K562 (cell line): Measurements from ENCODE around the gene CD79A. TPM values are rescaled to one million over a fixed set of nuclear protein-coding genes. Genes with fewer than 3 reads are reported as not detected.

ENCODE experiments used
- CREBBP ChIP-seq: IDR thresholded peaks from one replicate; pipeline ENCODE4 v1.6.1; 2012; ENCODE audit warnings: low read depth, mild to moderate bottlenecking, control low read depth, inconsistent platforms, low read length
- ELF1 ChIP-seq: fragments of 200-800 bp; sonication (Bioruptor generic); IDR thresholded peaks from 2 replicates; pipeline ENCODE4 v1.6.1; 2016; ENCODE audit warnings: missing genetic modification characterization, missing compliant biosample characterization
- HMG20B ChIP-seq: fragments of 250-450 bp; sonication (Bioruptor Pico); IDR thresholded peaks from 2 replicates; pipeline ENCODE4 v1.5.0; 2021; ENCODE audit warnings: mild to moderate bottlenecking
- POLR3A ChIP-seq: IDR thresholded peaks from 2 replicates; pipeline ENCODE4 v1.6.1; 2011; ENCODE audit warnings: borderline replicate concordance, mild to moderate bottlenecking, moderate library complexity; ENCODE audit not compliant: insufficient read length, insufficient read depth; ENCODE audit errors: extremely low read depth
- SIN3B ChIP-seq: fragments of 450-650 bp; IDR thresholded peaks from 2 replicates; pipeline ENCODE4 v1.6.1; 2017; ENCODE audit warnings: low read depth, mild to moderate bottlenecking, moderate library complexity
- SLC30A9 ChIP-seq: fragments of 250-450 bp; sonication (Bioruptor Pico); IDR thresholded peaks from 2 replicates; pipeline ENCODE4 v1.8.0; 2022; ENCODE audit warnings: mild to moderate bottlenecking, moderate library complexity
- ZNF696 ChIP-seq: fragments of 250-450 bp; sonication (Bioruptor Pico); conservative IDR thresholded peaks from 2 replicates; pipeline ENCODE4 v1.4.0; 2020; ENCODE audit warnings: mild to moderate bottlenecking, moderate library complexity
- ZNF77 ChIP-seq: fragments of 250-450 bp; sonication (Bioruptor Pico); IDR thresholded peaks from 2 replicates; pipeline ENCODE4 v1.5.0; 2020
- polyA plus RNA-seq, 8 experiments: library from polyadenylated mRNA; depleted of rRNA in 4 of 8; stranded (reverse) in 5 of 8; unstranded in 3 of 8; fragments of >200 nt; fragmentation: Nextera tagmentation in 2 of 8; fragmentation: Illumina TruSeq in 1 of 8; extraction: Ambion mirVana in 2 of 8; extraction: Trizol in 1 of 8; gene quantifications; 2 replicates each; pipeline versions ENCODE4 v1.2.1 to v1.2.3, GENCODE V29; 2011 to 2014; ENCODE audit warnings: inconsistent platforms in 1 of 8, missing spikeins in 1 of 8
- total RNA-seq, 7 experiments: library from RNA; depleted of rRNA in 6 of 7; stranded (reverse); fragments of >200 nt in 6 of 7; fragmentation: Illumina TruSeq in 2 of 7; extraction: Trizol in 2 of 7; gene quantifications; 2 replicates each; pipeline versions ENCODE4 v1.2.1 to v1.2.3, GENCODE V29; 2011 to 2021; ENCODE audit warnings: low replicate concordance in 1 of 7
- TF ChIP-seq, protein P1 (sequence below), 2 experiments: fragments of 450-650 bp; IDR thresholded peaks; 2 replicates each; pipeline ENCODE4 v1.6.1; 2018; ENCODE audit warnings: mild to moderate bottlenecking in 2 of 2, low read depth in 1 of 2; ENCODE audit not compliant: partially characterized antibody in 2 of 2
- TF ChIP-seq, protein P2 (sequence below): fragments of 450-650 bp; formaldehyde crosslinking; IDR thresholded peaks from 2 replicates; pipeline ENCODE4 v1.4.0; 2022; ENCODE audit warnings: missing genetic modification characterization
- TF ChIP-seq, protein P3 (sequence below): fragments of 250-450 bp; sonication (Bioruptor Pico); IDR thresholded peaks from 2 replicates; pipeline ENCODE4 v1.4.0; 2020
- TF ChIP-seq, protein P4 (sequence below), 2 experiments: IDR thresholded peaks in 1 of 2; conservative IDR thresholded peaks in 1 of 2; 2 replicates each; pipeline ENCODE4 v1.6.1; 2016; ENCODE audit warnings: low read depth in 2 of 2, mild to moderate bottlenecking in 1 of 2, missing compliant biosample characterization in 1 of 2, missing genetic modification characterization in 1 of 2, moderate library complexity in 1 of 2
- TF ChIP-seq, protein P5 (sequence below), 2 experiments: fragments of 200-800 bp in 1 of 2; sonication (Bioruptor generic) in 1 of 2; sonication (generic) in 1 of 2; formaldehyde crosslinking in 1 of 2; IDR thresholded peaks in 1 of 2; conservative IDR thresholded peaks in 1 of 2; 2 replicates each; pipeline versions ENCODE4 v1.5.0 to v1.6.1; 2016 to 2020; ENCODE audit warnings: missing compliant biosample characterization in 1 of 2, missing genetic modification characterization in 1 of 2, missing genetic modification reagents in 1 of 2

CD79A gene
- total and polyA plus RNA-seq, 9 of the 15 experiments (the other 6 are each of a cell fraction or from before 2014, with no cell fraction given) = 0.04 to 0.72 (median 0.17) TPM; not detected in 3

DNA sequence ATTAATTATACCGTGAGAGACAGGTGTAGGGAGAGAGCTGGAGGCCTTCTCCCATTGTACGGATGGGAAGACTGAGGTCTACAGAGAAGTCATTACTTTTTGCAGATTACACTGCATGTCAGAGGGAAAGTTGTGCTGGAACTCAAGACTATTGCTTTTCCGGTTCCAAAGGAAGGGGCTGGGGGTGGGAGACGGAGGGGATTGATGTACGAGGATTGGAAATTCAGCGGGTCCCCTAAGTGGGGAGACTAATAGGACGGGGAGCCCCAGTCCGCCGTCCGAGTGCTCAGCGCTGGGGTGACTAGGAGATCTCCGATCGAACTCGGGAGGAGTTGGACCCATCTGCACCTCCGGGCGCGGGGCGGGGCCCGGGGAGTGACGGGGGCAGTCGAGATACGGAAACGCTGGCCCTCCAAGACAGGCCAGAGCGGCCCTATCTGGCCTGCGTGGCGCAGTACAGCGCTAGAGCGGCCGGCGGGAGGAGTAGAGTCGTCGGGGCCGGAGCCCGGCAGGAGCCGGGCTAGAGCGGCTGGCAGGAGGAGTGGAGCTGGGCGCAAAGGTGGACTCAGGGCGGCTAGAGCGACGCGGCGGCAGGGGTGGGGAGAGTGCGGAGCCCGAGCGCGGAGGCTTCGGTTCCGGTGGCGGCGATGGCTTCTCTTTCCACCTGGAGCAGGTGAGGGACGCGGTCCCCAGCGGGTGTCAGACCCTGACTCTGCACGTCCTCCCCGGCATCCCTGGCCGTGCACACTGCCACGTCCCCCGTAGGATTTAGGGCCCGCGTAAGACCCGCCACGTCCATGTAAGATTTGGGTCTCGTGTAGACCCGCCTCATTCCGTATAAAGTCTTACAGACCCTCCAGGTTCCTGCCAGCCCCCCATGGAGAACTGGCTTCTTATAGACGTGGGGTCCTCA is 7.0 kb downstream of the CD79A start (continued):
- TF ChIP-seq, protein P1, sequence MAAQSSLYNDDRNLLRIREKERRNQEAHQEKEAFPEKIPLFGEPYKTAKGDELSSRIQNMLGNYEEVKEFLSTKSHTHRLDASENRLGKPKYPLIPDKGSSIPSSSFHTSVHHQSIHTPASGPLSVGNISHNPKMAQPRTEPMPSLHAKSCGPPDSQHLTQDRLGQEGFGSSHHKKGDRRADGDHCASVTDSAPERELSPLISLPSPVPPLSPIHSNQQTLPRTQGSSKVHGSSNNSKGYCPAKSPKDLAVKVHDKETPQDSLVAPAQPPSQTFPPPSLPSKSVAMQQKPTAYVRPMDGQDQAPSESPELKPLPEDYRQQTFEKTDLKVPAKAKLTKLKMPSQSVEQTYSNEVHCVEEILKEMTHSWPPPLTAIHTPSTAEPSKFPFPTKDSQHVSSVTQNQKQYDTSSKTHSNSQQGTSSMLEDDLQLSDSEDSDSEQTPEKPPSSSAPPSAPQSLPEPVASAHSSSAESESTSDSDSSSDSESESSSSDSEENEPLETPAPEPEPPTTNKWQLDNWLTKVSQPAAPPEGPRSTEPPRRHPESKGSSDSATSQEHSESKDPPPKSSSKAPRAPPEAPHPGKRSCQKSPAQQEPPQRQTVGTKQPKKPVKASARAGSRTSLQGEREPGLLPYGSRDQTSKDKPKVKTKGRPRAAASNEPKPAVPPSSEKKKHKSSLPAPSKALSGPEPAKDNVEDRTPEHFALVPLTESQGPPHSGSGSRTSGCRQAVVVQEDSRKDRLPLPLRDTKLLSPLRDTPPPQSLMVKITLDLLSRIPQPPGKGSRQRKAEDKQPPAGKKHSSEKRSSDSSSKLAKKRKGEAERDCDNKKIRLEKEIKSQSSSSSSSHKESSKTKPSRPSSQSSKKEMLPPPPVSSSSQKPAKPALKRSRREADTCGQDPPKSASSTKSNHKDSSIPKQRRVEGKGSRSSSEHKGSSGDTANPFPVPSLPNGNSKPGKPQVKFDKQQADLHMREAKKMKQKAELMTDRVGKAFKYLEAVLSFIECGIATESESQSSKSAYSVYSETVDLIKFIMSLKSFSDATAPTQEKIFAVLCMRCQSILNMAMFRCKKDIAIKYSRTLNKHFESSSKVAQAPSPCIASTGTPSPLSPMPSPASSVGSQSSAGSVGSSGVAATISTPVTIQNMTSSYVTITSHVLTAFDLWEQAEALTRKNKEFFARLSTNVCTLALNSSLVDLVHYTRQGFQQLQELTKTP (IDR thresholded peaks at IDR 0.05; ENCODE audit: low read depth in 1 of 2, partially characterized antibody in 2 of 2) = peak in 1 of 2 experiments; percentile 56
- TF ChIP-seq HMG20B (no peak), ZNF77 (CRISPR knock-in tag) (no peak), ZNF696 (no peak), SIN3B (peak; percentile 57), ELF1 (peak; percentile 98), POLR3A (no peak), CREBBP (no peak), SLC30A9 (no peak)
- TF ChIP-seq, protein P2, sequence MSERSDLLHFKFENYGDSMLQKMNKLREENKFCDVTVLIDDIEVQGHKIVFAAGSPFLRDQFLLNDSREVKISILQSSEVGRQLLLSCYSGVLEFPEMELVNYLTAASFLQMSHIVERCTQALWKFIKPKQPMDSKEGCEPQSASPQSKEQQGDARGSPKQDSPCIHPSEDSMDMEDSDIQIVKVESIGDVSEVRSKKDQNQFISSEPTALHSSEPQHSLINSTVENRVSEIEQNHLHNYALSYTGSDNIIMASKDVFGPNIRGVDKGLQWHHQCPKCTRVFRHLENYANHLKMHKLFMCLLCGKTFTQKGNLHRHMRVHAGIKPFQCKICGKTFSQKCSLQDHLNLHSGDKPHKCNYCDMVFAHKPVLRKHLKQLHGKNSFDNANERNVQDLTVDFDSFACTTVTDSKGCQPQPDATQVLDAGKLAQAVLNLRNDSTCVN (CRISPR knock-in tag) = peak; percentile 15; the same call in 1 of the 2 replicates
- TF ChIP-seq, protein P3, sequence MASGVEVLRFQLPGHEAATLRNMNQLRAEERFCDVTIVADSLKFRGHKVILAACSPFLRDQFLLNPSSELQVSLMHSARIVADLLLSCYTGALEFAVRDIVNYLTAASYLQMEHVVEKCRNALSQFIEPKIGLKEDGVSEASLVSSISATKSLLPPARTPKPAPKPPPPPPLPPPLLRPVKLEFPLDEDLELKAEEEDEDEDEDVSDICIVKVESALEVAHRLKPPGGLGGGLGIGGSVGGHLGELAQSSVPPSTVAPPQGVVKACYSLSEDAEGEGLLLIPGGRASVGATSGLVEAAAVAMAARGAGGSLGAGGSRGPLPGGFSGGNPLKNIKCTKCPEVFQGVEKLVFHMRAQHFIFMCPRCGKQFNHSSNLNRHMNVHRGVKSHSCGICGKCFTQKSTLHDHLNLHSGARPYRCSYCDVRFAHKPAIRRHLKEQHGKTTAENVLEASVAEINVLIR (CRISPR knock-in tag) = 0 out of 2 replicates have a peak, but pooled peaks have one; percentile 19
- TF ChIP-seq, protein P4, sequence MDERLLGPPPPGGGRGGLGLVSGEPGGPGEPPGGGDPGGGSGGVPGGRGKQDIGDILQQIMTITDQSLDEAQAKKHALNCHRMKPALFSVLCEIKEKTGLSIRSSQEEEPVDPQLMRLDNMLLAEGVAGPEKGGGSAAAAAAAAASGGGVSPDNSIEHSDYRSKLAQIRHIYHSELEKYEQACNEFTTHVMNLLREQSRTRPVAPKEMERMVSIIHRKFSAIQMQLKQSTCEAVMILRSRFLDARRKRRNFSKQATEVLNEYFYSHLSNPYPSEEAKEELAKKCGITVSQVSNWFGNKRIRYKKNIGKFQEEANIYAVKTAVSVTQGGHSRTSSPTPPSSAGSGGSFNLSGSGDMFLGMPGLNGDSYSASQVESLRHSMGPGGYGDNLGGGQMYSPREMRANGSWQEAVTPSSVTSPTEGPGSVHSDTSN (CRISPR knock-in tag; IDR thresholded peaks at IDR 0.05; ENCODE audit: low read depth) = peak; percentile 60
- TF ChIP-seq, protein P4 (tag; conservative IDR thresholded peaks at IDR 0.05; ENCODE audit: low read depth) = peak; percentile 75
- TF ChIP-seq, protein P5, sequence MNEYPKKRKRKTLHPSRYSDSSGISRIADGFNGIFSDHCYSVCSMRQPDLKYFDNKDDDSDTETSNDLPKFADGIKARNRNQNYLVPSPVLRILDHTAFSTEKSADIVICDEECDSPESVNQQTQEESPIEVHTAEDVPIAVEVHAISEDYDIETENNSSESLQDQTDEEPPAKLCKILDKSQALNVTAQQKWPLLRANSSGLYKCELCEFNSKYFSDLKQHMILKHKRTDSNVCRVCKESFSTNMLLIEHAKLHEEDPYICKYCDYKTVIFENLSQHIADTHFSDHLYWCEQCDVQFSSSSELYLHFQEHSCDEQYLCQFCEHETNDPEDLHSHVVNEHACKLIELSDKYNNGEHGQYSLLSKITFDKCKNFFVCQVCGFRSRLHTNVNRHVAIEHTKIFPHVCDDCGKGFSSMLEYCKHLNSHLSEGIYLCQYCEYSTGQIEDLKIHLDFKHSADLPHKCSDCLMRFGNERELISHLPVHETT (CRISPR knock-in tag; conservative IDR thresholded peaks at IDR 0.05 in 1 of 2, IDR thresholded peaks at IDR 0.05 in 1 of 2) = peak in 1 of 2 experiments; percentile 96; a peak in 2 of 4 replicates
